DMS53 treated with DMSO at 0.1 percent for 48 hours (cell line): Measurements from ENCODE around the gene VEZT.
"Not testable (repeated sequence)": the region's sequence is repeated elsewhere in the genome, so short reads cannot be mapped to it uniquely, and the experiment has no call there.

Source experiments
- DNase-seq: peaks from one replicate; lab custom pipeline; 2025; ENCODE audit not compliant: unreplicated experiment; lab: John Stamatoyannopoulos, UW

The VEZT gene

DNA sequence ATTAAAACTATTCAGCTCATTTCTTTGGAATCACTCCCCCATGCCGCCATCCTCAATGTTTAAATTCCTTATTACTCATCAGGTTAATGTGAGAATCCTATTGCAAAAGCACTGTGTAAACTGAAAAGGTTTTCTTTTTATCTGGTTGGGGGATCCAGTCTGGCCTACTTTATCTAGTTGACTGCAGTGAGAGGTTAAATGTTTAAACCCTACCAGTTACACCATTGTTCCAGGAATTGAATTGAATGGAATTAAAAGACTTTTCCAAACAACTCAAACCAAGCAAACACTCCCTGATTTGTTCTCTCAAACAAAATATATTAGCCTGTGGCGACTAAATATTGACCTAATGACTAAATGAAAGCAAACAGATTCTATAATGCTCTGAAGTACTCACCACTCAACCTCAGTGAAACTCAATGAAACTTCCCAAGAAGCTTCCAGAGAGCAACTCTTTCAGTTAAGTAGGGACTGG lies 100.5 kb downstream of the VEZT start:
- DNase-seq, result peak; percentile 100

DNA sequence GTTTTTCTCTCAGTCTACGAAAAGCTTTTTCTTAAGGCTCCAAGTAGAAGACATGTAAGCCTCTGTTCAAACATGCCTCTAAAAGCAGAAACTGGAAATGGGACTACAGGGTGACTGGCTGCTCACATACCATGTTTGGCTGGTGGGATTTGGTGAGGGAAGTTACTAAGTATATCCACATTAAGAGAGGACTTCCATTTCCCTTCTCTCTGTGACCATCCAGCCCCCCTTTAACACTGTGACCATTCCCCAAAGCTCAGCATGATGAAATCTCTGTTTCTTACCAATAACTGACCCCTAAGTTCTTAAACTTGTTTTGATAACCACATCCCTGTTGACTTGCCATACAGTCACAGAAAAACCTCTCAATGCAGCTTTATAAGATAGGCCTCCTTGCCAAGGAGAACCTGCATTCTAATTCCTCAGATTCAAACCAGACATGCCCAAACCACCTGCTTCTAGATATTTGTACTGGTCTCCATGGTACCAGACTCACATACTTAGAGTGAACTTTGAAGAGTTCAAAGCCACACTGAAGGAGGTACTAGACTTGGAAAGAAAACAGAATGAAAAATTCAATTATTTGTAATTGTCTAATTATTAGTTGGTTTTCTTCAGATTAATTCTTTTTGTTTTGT lies 102.2 kb downstream of the VEZT start:
- DNase-seq, result no peak

DNA sequence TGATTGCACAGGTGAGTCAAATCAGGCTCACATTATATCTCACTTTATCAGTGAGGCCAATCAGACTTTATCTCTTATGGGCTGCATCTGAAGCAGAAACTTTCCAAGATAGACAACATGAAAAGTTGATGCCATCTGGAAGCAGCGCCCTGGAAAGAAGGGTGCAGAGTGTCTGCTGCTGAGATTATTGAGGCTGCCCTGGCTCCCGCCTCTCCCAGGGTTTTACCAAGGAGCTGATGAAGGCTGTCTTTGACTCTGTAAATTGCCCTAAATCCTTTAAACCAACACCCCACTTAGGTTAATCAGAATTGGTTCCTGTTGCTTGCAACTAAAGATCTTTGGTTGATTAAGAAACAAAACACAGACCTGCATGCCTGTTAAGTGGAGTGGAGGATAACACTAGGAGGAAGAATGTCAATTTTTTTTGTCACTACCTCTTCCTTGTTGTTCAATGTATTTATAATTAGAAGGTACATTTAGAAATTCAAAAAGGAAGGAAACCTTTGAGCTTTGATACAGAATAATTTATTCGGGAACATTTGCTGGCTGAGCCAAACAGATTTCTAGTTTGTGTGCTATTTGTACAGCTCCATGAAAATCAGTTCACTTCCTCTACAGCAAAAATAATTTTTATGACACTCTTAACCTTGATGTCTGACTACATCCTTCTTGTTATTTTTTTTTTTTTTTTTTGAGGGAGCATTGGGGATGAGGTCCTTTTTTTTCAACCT lies 104.1 kb downstream of the VEZT start:
- no peak for DNase-seq

DNA sequence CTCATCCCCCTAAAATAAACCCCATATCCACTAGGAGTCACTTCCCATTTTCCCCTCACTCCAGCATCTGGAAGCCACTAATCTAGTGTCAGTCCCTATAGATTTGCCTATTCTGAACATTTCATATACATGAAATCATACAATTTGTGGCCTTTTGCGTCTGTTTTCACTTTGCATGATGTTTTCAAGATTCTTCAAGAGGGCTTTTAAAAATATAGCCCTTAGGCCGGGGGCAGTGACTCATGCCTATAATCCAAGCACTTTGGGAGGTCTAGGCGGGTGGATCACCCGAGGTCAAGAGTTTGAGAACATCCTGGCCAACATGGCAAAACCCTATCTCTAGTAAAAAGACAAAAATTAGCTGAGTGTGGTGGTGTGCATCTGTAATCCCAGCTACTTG lies 104.7 kb downstream of the VEZT start:
- no peak for DNase-seq

DNA sequence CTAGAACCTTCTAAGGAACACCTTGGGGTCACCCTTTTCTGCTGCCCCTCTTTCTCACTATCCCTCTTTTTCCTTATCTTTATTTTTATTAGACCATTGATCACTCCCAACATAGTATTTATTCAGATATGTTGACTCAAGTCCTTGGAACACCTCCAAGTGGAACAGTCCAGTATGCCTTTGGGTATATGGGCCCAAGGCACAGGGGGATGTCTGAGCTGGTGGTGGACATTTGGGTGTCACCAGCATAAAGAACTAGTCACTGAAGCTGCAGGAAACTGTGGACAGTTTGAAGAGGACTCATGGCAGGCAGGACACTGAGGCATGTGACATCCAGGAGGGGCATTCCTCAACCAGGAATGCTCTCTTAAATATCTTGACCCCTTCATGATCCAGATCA lies 105.6 kb downstream of the VEZT start:
- no peak for DNase-seq

DNA sequence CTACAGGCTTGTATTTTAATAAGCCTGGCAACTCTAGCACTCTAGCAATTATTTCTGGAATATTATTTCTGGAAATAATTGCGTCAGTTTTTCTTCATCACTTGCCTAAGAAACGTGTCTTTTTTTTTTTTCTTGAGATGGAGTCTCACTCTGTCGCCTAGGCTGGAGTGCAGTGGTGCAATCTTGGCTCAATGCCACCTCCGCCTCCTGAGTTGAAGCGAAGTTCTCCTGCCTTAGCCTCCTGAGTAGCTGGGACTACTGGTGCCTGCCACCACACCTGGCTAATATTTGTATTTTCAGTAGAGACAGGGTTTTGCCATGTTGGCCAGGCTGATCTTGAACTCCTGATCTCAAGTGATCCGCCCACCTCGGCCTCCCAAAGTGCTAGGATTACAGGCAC lies 106.6 kb downstream of the VEZT start:
- DNase-seq, result not testable (repeated sequence)

DNA sequence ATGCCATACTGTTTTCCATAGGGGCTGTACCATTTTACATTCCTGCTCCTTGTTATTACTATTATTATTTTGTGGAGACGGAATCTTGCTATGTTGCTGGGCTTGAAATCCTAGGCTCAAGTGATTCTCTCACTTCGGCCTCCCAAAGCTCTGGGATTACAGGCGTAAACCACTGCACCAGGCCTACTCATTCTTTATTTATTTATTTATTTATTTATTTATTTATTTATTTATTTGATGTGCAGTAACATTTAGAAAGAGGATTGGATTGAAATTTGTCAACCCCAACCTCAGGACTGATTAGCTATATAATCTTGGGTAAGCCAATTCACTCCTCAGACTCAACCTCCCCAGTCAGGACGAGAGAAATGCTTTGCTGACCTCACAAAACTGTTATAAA lies 107.9 kb downstream of the VEZT start:
- DNase-seq, result no peak

DNA sequence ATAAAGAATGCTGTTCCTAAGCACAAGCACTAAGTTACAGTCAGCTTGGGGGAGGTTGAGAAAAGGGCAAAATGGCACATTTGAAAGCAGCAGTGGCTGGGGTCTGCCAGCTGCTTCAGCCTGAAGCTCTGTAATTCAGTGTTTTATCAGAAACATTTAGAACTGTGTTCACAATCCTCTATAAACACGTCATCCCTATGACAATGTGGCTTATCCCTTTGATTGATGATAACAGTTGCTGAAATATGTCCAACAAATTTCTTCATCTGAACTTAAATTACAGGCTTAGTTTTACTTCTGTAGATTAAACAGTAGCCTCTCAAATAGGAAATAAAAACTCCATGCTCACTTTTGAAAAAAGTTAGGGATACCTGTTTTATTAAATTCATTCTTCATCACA lies 108.8 kb downstream of the VEZT start:
- no peak for DNase-seq

DNA sequence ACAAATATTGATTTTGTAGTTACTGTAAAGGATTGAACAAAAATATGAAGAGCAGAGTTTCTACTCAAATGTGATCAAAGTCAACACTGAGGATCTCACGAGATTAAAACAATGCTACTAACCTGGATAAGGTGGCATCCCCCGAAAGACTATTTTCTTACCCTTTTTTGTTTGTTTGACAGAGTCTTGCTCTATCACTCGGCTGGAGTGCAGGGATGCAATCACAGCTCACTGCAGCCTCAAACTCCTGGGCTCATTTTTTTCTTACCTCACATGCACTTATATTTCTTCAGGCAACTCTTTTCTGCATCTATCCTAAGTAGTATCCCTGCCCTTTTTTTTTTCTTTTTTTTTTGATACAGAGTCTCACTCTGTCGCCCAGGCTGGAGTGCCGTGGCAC lies 109.2 kb downstream of the VEZT start:
- DNase-seq, result no peak

DNA sequence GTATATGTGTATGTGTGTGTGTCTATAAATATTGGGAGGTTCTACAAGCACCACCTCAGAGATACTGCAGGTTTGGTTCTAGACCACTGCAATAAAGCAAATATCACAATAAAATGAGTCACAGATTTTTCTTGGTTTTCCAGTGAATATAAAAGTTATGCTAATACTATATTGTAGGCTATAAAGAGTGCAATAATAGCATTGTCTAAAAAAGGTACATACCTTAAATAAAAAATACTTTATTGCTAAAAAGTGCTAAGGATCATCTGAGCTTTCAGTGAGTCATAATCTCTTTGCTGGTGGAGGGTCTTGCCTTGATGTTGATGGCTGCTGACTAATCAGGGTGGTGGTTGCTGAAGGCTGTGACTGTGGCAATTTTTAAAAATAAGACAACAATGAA lies 111.1 kb downstream of the VEZT start:
- DNase-seq, result no peak

DNA sequence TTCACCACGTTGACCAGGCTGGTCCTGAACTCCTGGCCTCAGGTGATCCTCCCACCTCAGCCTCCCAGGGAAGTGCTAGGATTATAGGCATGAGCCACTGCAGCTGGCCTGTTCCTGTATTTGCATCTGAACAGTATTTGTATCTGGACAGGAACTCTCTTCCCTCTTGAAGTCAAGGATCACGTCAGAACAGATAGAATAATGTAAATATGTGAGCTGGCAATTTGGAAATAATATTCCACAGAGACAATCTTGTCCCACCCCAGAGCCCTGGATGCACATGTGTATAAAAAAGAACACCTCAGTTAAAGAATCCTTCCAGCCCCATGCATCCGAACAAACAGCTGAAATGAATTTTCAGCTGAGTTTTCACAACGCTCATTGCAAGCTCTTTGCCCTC lies 118.3 kb downstream of the VEZT start:
- DNase-seq, result peak; percentile 67

DNA sequence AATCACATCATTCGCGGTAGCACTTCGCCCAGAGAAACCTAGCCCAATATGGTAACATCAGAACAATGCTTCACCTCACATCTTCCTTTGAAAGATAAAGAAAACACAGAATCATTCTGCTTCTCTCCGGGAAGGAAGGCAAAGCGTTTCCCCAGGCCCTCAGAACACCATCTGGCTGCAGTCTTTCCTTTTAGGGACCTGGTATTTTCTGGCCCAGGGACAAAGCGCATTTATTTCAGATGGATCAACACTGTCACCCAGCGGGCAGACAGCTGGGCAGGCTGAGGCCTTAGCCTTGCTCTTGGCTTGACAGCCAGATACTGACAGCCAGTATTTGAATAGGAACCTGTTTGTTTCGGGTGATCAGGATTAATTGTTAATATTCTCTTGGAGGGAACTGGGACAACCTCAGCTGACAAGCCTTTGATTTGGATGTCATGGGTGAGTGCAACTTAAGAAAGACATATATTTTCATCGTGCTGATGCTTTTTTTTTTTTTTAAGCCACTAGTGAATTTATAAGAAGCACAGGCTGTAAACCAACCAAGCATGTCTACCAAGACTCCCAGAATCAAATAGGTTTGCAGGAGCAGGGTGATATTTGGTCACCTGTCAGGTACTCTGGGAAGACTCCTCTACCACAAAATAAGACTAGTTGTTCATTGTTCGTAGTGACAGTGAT lies 118.9 kb downstream of the VEZT start:
- DNase-seq, result peak; percentile 96

DNA sequence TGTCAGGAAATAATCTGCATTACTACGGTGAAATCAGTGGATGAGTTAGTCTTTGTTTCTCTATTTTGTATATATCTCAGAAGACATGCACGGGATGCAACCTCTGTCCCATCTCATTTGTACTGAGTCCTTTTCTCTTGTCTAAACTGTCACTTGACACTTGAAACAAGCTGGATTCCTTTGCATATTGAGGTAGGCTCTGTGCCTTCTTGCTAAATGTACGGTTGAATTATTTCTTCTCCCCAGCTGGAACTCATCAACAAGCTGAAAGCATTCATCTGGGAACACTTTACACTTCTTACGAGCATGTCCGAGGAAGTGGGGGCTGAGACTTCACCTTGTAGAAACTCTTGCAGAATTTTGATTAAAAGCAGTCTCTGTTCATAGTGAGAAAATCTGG lies 119.5 kb downstream of the VEZT start:
- no peak for DNase-seq

DNA sequence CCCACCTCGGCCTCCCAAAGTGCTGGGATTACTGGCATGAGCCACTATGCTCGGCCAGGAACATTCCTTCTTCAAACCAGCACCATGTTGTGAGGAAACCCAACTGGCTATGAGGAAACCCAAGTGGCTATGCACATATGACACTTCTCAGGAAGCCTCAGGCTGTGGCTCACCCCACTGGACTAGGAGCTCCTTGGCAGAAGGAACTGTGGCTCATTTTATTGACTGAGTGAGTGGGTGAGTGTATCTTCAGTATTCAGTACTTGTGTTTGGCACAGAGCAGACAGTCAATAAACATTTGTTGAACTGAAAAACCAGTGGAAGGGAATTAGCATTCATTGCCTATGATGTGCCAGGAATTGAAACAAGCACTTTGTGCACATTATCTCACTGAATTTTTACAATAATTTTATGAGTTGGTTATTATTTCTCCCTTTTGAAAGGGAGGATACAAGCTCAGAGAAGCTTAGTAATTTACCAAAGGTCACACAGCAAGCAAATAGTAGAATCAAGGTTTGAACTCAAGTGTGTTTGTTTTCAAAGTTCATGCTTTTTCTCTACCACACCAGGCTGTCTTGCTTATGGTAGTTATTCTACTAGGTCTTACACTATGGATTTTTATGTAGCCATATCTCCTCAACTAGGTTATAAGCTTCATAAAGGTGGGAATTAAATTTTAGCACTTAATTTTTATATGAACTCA lies 121.6 kb downstream of the VEZT start:
- no peak for DNase-seq

DNA sequence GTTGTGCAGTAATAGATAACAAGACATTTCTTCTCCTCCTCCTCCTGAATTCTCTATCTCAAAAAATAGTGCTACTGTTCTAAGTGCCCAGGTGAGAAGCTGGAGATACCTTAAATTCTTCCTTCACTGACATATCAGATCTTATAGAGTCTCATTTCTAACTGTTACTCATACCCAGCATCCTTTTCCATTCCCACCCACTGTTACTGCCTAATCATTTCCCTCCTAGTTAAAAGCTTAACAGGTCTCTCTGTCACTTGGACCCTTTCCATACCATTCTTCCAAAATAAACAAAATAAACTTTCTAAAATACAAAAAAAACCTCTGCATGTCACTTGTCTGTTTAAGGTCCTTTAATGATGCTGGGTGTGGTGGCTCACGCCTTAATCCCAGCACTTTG lies 124.4 kb downstream of the VEZT start:
- no peak for DNase-seq

DNA sequence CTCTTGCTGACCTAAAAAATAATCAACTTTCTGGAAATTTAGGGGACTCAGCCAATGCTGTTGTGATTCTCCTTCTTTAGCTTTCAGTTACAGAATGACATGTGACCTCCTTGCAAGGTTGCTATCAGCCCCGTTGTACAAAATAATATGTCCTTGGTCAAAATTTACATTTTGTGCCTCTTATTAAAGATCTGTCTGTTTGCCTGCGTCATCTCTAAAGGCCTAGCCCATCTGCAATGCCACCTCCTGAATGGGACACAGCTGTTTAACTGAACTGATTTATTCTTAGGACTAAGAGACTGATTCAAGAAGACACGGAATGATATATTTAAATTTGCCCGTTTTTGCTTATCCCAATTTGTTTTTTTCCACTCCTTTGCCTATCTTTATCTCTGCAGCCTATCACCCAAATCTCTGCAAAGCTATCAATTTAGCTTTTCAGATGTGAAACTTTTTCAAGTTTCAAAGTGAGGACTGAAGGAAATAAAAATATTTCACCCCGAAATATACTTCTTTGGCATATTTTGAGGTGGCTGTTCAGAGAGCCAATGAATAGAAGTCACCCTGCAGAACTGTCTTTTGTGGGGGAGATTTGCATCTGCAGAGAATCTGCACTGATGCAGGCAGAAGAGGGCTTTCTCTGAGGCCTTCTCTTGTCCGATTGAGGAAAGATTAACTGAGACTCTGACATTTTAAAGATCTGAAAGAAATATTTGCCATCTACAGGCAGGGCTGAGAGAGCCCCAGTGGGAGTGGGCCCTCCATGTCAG lies 126.0 kb downstream of the VEZT start:
- DNase-seq, result no peak

DNA sequence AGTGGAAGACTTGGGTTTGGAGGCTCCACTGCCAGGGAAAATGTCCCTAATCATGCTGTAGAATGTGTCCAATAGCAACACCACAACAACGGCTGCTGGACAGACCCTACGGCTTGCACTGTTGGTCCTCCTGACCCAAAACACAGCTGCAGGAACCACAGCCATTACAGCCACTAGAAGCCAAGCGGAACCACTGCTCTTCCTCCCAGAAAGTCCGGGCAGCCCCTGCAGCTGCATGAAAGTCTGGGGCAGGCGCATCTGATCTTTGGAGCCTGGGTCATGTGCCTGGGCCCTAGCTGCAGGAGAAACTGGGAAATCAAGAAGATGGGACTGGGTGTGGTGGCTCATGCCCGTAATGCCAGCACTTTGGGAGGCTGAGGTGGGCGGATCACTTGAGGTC lies 131.7 kb downstream of the VEZT start:
- DNase-seq, result no peak

DNA sequence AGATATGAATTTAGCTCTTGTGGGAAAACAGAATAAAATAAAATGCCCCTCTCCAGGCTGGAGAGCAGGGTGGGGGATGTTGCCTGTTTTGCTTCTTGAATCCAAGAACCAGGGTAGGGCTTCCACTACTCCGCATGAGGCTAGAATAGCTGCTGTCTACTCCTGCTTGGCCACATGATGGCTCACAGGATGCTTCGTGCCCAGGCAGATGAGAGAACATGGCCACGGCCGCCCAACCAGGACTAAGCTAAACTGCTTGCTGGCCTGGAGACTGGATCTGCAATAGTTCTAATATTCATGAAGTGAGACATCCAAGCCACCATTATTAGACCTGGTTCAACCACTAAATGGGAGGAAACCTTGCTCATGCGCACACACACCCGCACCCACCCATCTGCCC lies 134.1 kb downstream of the VEZT start:
- no peak for DNase-seq
